Spleen (tissue), 11 donors: ENCODE data around the gene ZNF487. TPM values are rescaled to one million over a fixed set of nuclear protein-coding genes. Genes with fewer than 3 reads are reported as not detected.

ENCODE experiments used
- DNase-seq: peaks from one replicate; pipeline ENCODE4 v3.0.0-alpha.2; 2020
- H3K27ac ChIP-seq, 8 donors: fragments of 200-600 bp; sonication (generic) in 7 of 8; 1 replicate in 4 of 8; 2 replicates in 4 of 8; pipeline versions ENCODE4 v1.5.0 to v1.8.0; 2016 to 2021; ENCODE audit warnings: inconsistent platforms in 4 of 8, mild to moderate bottlenecking in 4 of 8, moderate library complexity in 1 of 8
- H3K27me3 ChIP-seq, 7 donors: fragments of 200-600 bp; sonication (generic) in 6 of 7; replicated peaks in 1 of 7; 1 replicate in 4 of 7; 2 replicates in 3 of 7; pipeline versions ENCODE4 v1.5.0 to v1.8.0; 2016 to 2021; ENCODE audit warnings: inconsistent platforms in 3 of 7, mild to moderate bottlenecking in 1 of 7
- H3K36me3 ChIP-seq, 6 donors: fragments of 200-600 bp; sonication (generic) in 5 of 6; 1 replicate in 4 of 6; 2 replicates in 2 of 6; pipeline versions ENCODE4 v1.5.0 to v1.8.0; 2016 to 2021; ENCODE audit warnings: inconsistent platforms in 2 of 6
- H3K4me1 ChIP-seq, 6 donors: fragments of 200-600 bp; sonication (generic) in 5 of 6; 1 replicate in 3 of 6; 2 replicates in 3 of 6; pipeline versions ENCODE4 v1.5.0 to v1.8.0; 2016 to 2021; ENCODE audit warnings: inconsistent platforms in 3 of 6
- H3K4me3 ChIP-seq, 8 donors: fragments of 200-600 bp; sonication (generic) in 7 of 8; 1 replicate in 4 of 8; 2 replicates in 4 of 8; pipeline versions ENCODE4 v1.5.0 to v1.8.0; 2016 to 2021; ENCODE audit warnings: inconsistent platforms in 4 of 8, mild to moderate bottlenecking in 4 of 8, moderate library complexity in 2 of 8
- H3K9me3 ChIP-seq, 8 donors: fragments of 200-600 bp; sonication (generic) in 7 of 8; 1 replicate in 4 of 8; 2 replicates in 4 of 8; pipeline versions ENCODE4 v1.5.0 to v1.8.0; 2016 to 2021; ENCODE audit warnings: inconsistent platforms in 4 of 8
- CTCF ChIP-seq, 11 experiments: fragments of 200-600 bp in 7 of 11; fragments of 450-650 bp in 4 of 11; sonication (generic) in 4 of 11; IDR thresholded peaks in 8 of 11; conservative IDR thresholded peaks in 3 of 11; 1 replicate in 7 of 11; 2 replicates in 4 of 11; pipeline versions ENCODE4 v1.4.0 to v1.8.0; 2016 to 2021; ENCODE audit warnings: antibody characterized with exemption in 11 of 11, inconsistent platforms in 4 of 11, mild to moderate bottlenecking in 1 of 11
- POLR2A ChIP-seq, 3 donors: fragments of 450-650 bp; IDR thresholded peaks; one replicate each; pipeline ENCODE4 v1.5.1; 2017; ENCODE audit warnings: antibody characterized with exemption in 3 of 3, mild to moderate bottlenecking in 1 of 3
- POLR2AphosphoS5 ChIP-seq, 3 donors: sonication (generic); formaldehyde crosslinking; IDR thresholded peaks; one replicate each; pipeline ENCODE4 v1.5.1; 2017; ENCODE audit warnings: antibody characterized with exemption in 3 of 3
- WGBS, 5 donors: extraction: QIAGEN DNeasy Blood & Tissue Kit in 3 of 5; methylation state at CpG; one replicate each; pipeline versions ENCODE4 v1.1.5 to v1.1.7; 2013 to 2018; 5-methylcytosine and 5-hydroxymethylcytosine counted together
- intact Hi-C: fragments of 100-400 bp; cut with DNase I; formaldehyde crosslinking; loops from one replicate; pipeline ENCODE4 v1.15.0; 2023; ENCODE audit warnings: low total_unique reads
- polyA plus RNA-seq, 3 donors: library from polyadenylated mRNA; stranded (reverse); fragments of 200-250 nt; gene quantifications; one replicate each; pipeline ENCODE4 v1.2.1, GENCODE V29; 2013
- total RNA-seq, 7 donors: library from RNA; depleted of rRNA in 3 of 7; stranded (reverse); fragments of >200 nt in 3 of 7; fragmentation: NEBNext Ultra II Directional in 4 of 7; extraction: Animal tissue kit (Norgen Biotek cat#: 25700) in 4 of 7; gene quantifications; one replicate each; pipeline versions ENCODE4 v1.1.0 to v1.2.1, GENCODE V29; 2016 to 2021
- donor health status: healthy with polysubstance abuse.
- donor health status: DM: no; HTN: no; CAD: no; lungs with moderate emphysema.
- donor health status: DM: no; HTN: no; CAD: no.
- donor health status: Bipolar disorder and iron deficiency.
- donor health status: healthy.
- donor health status: DM: no; HTN: no; CAD: no.
- donor health status: DM: yes; HTN: yes; CAD: no.

Gene ZNF487
- total and polyA plus RNA-seq, 10 donors, result 4.9 to 12.1 (median 7.4) TPM

GRCh38 chr10:43404704-43405084 lies 32.2 kb upstream of the ZNF487 start:
- 7 to 10% (median 9%) methylated on average over 6 of the region's 6 CpGs for WGBS, 5 donors
- Histone ChIP-seq H3K4me3 (peak overlapping the region in 7 of 8 donors; percentile 1 to 98 (median 75)), H3K27ac (peak overlapping the region; percentile 5 to 100 (median 99)), H3K36me3 (peaks cover 0 to 27% (median 0%) of the 10 kb centered on the region in 6 donors), H3K27me3 (no peaks in the 10 kb centered on the region), H3K9me3 (no peaks in the 10 kb centered on the region), H3K4me1 (peaks cover 42 to 82% (median 73%) of the 10 kb centered on the region in 6 donors)
- intact Hi-C loops, result no loop called here
- DNase-seq, result no peak
- TF ChIP-seq POLR2A (IDR thresholded peaks at IDR 0.05), result no peak
- TF ChIP-seq POLR2AphosphoS5 (IDR thresholded peaks at IDR 0.05), result no peak
- no peak for TF ChIP-seq CTCF (IDR thresholded peaks at IDR 0.05 in 8 of 11, conservative IDR thresholded peaks at IDR 0.05 in 3 of 11)

- peaks cover 29 to 69% (median 58%) of the 10 kb centered on the region in 6 donors for H3K4me1 ChIP-seq
- 0% methylated on average over 11 to 59 of the region's 59 CpGs for WGBS, 5 donors
- no peaks in the 10 kb centered on the region for H3K9me3 ChIP-seq
- peaks cover 0 to 19% (median 0%) of the 10 kb centered on the region in 6 donors for H3K36me3 ChIP-seq
- H3K4me3 ChIP-seq, result peak overlapping the region; percentile 40 to 98 (median 88)
- intact Hi-C loops, result no loop called here
- H3K27me3 ChIP-seq, result no peaks in the 10 kb centered on the region
- peak; percentile 95 for DNase-seq
- H3K27ac ChIP-seq, result peak overlapping the region; percentile 78 to 100 (median 99)
- TF ChIP-seq CTCF (IDR thresholded peaks at IDR 0.05 in 8 of 11, conservative IDR thresholded peaks at IDR 0.05 in 3 of 11) (no peak), POLR2A (IDR thresholded peaks at IDR 0.05) (no peak), POLR2AphosphoS5 (IDR thresholded peaks at IDR 0.05) (no peak)
Measured at GRCh38 chr10:43407148-43407575, 29.7 kb upstream of the ZNF487 start.

- 0 to 1% (median 1%) methylated on average over 49 to 56 of the region's 56 CpGs for WGBS, 5 donors
Measured at GRCh38 chr10:43407576-43408330, 29.2 kb upstream of the ZNF487 start.

More at GRCh38 chr10:43407576-43408330, 29.2 kb upstream of the ZNF487 start:
- intact Hi-C loops, result no loop called here
- Histone ChIP-seq H3K4me3 (peak overlapping the region; percentile 40 to 98 (median 88)), H3K9me3 (no peaks in the 10 kb centered on the region), H3K36me3 (peaks cover 0 to 14% (median 0%) of the 10 kb centered on the region in 6 donors), H3K4me1 (peaks cover 29 to 63% (median 52%) of the 10 kb centered on the region in 6 donors), H3K27me3 (no peaks in the 10 kb centered on the region), H3K27ac (peak overlapping the region; percentile 78 to 100 (median 99))
- peak; percentile 98 for DNase-seq
- TF ChIP-seq POLR2AphosphoS5 (IDR thresholded peaks at IDR 0.05) (peak; percentile 92 to 95 (median 94)), CTCF (IDR thresholded peaks at IDR 0.05 in 8 of 11, conservative IDR thresholded peaks at IDR 0.05 in 3 of 11) (peak in 8 of 11 experiments; percentile 12 to 63 (median 42)), POLR2A (IDR thresholded peaks at IDR 0.05) (peak in 2 of 3 donors; percentile 19 to 50)
